GM19238 (cell line): ENCODE measurements around the gene DST.
A peak's percentile ranks its signal among the peaks of the same experiment; 100 is the strongest.
"Not testable (repeated sequence)": the region's sequence is repeated elsewhere in the genome, so short reads cannot be mapped to it uniquely, and the experiment has no call there.

Source experiments
- DNase-seq: peaks from one replicate; pipeline ENCODE4 v3.0.0; 2011; ENCODE audit warnings: low spot score; ENCODE audit not compliant: insufficient read length

Gene DST

DNA sequence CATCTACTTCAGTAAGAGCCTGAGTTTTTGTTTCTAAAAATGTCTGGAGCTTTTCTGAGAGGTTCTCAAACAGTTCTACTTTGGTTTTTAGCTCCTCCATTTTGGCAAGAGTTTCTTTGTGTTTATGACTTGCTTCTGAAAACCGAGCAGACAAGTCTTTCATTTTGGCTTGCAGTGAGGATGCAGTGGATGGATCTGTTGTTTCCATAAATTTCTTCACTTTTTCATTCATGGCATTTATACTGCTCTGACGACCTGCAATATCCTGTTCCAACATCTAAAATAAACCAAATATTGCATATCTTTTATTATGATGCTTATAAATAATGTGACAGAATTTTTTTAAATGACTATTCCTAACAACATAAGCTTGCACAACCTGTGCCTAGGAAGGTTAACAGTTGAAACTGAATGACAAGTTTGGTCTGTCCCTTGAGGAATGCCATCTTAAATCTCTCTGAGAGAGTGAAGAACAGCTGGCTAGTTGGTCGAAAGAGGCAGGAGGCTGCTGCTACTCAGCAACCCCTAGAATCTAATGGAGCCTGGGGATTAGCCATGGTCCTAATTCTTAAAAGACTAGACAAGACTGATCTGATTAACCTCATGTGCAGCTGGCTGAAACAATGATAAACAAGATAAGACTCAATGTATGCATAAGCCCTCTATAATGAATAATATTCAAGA lies 69.8 kb downstream of the DST start:
- no peak for DNase-seq

DNA sequence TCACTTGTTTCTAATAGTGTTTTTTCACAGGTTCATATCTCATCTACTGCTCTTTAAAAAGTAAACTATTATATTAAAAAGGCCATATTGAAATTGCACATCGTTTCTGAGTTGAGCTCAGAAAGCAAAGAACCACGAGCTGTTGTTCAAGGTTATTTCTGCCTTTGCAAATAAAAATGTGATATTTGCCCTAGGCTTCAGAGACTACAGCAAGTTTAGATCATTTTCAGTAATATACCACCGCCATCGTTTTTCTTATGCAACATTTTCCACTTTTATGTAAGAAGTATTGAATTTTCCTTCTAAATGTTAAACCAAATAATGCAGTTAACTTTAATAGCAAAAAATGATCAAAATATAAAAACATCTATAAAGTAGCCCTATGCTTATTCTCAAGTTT lies 71.1 kb downstream of the DST start:
- no peak for DNase-seq

DNA sequence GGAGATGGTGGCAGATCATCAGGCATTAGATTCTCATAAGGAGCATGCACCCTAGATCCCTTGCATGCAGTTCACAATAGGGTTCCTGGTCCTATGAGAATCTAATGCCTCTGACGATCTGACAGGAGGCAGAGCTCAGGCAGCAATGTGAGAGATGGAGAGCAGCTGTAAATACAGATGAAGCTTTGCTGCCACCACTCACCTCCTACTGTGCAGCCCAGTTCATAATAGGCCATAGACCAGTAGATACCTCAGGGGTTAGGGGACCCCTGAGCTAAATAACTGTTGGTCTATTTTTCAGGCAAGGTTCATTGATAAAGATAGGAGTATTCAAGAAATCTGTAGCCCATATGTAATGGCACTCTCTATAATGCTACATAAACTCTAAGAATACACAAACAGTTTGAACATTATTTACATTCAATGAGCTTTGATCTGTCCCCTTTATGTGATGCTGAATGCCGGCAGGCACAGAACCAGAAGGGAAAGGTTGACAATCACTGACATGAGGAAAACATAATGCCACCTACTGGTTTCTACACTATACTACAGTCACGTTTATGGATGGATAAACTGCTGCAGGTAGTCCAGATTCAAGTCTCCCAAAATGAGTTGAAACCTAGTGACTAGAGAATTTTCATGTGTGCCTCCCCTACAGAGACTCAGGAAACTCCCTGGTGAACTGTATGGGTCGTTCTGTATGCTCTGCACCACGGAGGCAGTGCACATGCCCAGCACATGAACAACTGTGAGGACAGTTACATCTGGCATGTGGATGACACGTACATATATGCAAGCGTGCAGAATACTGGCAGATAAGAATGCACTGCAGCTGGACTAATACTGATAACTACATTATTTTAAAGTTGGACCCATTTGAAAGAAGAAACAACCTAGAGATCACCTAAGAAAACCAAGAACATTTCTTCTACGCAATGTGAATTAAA lies 72.0 kb downstream of the DST start:
- DNase-seq = peak; percentile 10

DNA sequence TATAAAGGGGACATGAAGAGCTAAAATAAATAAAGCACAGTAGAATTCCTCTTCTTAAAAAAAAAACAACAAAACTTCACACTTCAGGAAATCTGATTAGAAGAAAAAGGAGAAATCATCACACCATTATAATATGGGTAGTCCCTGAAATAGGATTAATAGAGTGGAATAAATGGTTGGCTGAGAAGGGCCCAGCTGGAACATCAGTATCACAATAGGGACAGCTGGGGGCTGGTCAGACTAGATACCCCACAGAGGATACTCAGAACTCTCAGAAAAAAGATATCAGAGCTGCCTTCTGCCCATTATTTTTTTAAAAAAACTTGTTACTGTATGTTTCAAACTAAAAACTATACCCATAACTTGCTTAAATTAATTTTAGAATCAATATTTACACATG lies 75.2 kb downstream of the DST start:
- no peak for DNase-seq

DNA sequence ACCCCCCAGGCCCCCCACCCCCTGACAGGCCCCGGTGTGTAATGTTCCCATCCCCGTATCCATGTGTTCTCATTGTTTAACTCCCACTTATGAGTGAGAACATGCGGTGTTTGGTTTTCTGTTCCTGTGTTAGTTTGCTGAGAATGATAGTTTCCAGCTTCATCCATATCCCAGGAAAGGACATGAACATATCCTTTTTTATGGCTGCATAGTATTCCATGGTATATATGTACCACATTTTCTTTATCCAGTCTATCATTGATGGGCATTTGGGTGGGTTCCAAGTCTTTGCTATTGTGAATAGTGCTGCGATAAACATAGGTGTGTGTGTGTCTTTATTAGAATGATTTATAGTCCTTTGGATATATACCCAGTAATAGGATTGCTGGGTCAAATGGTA lies 80.0 kb downstream of the DST start:
- DNase-seq = not testable (repeated sequence)

DNA sequence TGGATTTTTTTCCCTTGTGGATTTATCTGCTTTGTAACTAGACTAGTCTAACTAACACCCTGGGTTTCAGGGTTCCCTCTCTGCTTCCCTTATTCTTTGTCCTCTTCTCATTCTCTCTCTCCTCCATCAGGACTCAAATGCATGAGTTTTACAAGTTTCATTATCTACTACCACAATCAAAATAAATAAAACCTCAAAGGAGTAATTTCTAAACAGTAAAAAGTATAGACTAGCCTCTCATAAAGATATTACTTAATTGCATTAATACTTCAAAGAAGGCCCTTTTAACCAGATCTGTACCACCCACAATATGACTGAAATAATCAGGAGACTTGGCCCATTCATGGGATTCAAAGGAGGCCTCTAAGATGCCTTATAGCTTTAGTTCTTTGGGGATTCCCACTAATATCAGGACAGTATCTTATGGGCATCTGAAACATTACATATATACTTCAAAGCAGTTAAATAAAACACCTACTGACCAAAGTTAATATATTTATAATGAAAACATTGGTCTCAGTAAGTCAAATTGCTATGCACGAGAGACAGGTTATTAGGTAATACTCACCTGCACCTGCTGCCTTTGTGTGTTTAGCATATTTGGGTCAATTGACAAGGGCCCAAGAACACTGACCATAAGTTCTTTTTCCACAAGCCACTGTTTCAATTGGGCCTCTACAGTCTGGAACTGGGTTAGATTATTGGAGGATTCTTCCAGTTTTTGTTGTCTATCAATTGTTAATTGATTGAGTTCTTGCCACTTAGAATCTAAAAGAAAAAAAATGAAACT lies 85.7 kb downstream of the DST start:
- DNase-seq = no peak

DNA sequence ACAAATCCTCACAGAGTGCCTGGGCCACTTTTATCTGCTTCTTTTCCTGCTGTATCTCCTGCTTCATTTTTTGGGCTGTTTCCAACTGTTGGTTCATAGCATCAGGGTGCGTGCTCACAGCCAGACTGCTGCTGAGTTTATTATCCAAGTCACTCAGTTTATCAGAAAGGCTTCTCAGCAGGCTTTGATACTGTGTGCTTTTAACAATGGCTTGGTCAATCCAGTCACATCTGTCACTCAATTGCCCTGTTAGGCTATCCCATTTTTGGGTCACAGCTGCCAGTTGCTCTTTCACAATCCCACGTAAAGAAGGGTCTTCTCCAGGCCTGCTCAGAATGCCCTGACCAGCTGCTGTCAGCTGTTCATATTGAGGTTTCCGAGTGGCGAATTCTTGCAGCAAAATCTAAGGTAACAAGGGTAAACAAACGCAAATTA lies 87.2 kb downstream of the DST start:
- no peak for DNase-seq

DNA sequence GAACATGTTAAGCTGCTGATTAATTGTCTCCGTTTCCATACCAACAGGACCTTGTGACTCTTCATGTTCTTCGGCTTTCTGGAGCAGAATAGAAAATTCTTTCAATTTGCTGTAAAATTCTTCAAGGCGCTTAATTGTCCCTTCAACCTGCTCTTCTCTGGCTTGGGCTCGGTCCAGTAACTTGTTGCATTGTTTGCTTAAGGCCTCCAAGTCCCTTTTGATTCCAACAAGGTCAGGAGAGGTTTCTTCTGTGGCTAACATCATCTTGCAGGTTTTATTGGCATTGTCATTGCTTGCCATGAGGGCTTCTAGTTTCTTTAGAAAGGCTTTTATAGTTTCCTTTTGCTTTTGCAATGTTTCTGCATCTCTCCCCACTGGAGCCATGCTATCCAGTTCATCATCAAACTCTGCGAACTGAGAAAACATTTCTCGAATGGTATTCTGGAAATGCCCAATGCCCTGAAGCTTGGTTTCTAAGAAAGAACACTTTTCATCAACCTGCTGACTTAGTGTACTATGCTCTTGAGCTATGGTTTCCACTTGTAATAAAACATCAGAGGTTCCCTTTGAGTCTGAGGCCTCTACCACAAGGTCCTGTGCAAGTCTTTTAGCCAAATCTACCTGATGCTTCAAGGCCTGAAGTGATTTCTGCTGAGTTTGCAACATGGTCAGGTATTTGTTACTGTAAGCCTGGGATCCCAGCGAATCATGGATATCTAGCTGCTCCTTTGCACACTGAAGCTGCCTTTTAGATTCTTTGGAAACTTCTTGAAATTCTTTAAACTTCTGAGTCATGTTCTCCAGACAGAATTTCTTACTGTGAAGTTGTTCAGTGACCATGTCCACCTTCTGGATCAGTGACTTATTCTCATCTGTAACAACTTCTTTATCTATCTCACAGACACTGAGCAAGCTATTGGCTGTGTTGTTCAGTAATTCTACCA lies 90.2 kb downstream of the DST start:
- no peak for DNase-seq

DNA sequence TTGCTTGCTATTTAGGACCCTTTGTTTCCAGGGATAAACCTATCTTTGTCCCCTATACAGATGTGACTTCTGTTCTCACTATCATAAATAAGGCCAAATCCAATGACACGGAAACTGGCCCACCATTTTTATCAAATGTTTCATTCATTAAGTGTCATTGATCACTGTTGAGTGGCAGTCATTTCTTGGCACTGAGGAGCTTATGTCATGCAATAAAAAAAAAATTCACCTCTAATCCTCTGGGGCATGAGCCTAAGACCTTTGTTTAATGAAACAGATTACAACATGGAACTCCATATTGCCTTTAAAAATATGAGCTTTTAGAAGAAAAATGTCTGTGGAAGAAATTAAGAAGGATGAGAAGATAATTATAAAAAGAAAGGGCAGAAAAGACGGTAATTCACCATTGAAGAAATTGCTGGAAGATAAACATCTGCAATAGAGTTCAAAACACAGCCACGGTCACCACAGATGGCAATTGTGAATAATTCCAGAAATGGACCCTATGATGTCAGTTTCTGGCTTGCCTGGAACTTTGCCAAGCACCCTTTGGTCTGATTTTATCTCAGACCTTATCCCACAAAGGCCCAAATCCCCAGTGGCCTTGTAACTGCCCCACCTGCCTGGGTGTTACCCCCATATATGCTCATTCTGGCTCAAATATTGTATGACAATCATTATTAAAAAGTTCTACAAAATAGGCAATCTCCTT lies 91.1 kb downstream of the DST start:
- DNase-seq = no peak

DNA sequence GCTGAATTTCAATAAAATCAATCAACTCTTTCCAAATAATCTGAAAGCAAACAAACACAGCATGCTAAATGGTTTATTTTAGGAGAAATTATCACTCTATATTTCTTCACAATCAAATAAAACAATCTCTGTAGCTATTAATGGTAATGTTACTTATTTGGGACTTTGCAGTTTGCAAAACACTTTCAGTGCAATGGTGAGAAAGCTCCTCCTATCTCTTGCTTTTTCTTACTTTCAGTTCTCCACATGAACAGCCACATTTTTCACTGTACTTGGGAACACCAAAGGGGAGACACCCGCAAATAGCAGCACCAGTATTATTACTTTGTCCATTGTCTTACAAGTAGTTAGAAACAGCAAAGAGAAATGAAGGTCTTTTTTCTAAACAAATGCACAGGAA lies 92.4 kb downstream of the DST start:
- DNase-seq = no peak

DNA sequence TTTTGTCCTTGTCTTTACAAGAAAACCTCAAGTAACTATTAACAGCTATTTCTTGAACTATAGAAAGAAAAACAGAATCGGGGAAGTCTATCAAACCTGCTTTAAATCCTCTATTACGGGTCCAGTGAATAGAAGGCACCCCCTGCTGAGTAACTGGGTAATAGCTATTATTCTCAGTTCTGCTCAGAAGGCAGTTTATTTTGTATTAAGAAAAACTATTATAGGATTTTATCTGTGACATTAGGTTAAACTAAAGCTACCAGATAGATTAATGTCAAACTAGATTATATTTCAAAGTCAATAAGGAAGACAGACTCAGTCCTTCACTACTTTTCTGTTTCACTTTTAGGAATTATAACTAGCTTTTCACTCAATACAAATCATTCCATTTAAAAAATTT lies 93.7 kb downstream of the DST start:
- no peak for DNase-seq

DNA sequence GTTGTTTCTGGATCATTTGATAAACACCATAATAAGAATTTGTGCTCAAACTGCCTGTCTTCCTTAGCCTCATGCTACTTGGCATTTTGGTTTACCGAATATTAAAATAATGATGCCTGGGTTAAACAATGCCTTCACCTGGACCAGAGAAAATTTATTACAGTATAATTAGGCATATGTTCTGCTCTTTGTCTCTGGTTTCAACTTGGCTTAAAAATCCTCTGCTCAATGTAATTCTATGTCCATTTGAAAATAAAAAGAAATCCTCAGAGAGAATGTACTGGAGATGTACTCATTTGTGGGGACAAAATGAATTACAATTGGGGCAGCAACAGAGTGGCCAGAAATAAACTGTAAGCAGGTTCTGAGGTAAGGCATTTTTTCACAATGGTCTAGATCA lies 95.0 kb downstream of the DST start:
- no peak for DNase-seq

DNA sequence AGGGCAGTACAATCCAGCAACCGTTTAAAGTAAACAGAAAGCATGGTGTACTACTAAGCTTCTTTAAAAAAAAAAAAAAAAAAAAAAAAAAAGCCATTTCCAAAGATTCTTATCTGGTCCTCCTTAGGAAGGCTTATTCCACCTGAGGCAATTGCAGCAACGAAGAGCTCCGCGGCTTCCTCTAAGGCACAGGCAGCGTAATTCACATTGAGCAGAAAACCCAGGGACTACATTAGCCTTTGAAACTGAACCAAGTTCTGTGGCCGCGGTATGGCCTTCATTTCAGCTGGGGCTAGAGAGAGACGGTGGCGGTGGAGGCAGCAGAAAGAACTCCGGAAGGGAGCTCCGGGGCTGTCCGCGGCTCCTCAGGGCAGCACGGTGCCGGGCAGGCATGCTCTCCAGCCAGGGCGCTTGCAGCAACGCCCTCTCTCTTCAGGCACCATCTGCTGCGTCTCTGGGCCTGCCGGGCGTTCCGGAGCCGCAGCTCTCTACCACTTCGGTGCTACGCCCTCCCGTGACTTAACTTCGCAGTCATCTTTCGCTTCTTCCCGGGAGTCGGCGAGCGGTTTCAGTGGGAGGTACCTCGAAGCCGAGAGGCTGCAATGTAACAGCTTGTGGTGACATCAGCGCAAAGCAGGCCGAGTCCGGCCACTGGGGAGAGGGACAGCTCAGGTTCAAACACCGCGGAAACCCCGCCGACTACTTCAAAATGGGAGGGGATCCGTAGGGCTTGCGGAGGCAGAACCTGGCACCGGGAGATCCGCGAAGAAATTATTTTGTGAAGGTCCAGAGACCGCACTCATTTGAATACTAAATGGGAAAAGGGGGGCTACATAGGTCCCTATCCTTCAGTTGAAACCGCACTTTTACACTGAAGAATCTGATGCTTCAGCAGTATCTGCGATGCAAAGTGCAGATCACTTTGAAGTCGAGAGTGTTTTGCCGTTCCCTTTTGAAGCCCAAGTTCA lies 100.0 kb downstream of the DST start:
- peak; percentile 28 for DNase-seq

DNA sequence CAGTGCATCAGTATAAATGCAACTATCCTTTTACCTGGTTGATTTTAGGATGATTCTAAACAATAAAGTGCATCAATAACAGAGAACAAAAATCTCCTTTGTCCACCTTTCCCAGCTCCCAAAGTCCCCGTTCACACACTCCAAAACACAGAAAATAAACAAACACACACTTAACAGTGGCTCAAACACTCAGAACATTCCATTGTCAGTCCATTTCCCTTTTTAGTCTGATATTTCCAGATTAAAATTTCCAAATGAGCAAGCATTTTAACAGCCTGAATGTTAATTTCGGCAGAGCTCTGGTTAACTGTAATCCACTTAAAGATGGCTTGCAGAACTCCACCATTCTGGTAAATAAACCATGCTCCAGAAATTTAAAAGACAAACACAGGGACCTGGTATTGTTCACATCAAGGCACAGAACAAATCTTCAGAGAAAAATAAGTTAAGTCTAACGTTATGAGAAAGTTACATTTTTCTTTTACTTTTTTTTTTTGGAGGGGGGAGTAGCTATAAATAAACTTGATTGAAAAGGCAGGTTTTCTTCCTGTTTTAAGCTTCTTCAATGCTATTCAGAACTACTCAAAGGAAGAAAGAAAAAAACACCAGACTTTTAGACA lies 100.8 kb downstream of the DST start:
- DNase-seq = no peak

DNA sequence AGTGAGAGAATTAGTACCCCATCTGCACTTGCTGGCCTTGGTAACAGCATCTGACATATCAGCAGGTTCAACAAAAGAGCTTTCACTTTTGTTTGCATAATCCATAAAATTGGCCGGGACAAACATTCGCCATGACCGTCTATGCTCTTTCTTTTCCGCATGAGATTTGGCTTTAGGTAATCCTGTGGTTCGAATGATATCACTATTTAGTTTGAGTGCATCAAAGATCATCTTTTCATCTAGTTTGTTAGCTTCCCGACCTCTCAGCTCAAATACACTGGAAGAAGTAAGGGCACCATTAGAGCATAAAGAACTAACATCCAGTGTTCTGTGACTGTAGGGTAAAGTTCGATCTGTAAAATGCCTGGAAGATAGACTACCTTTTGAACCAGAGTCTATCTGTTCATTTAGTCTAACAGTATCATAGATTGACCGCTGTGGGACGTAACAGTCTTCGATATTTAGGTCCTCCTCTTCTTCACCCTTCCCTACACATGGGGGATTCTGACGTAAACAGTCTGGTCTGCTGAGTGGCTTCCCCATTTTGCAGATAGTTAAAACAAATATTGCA lies 101.6 kb downstream of the DST start:
- no peak for DNase-seq

DNA sequence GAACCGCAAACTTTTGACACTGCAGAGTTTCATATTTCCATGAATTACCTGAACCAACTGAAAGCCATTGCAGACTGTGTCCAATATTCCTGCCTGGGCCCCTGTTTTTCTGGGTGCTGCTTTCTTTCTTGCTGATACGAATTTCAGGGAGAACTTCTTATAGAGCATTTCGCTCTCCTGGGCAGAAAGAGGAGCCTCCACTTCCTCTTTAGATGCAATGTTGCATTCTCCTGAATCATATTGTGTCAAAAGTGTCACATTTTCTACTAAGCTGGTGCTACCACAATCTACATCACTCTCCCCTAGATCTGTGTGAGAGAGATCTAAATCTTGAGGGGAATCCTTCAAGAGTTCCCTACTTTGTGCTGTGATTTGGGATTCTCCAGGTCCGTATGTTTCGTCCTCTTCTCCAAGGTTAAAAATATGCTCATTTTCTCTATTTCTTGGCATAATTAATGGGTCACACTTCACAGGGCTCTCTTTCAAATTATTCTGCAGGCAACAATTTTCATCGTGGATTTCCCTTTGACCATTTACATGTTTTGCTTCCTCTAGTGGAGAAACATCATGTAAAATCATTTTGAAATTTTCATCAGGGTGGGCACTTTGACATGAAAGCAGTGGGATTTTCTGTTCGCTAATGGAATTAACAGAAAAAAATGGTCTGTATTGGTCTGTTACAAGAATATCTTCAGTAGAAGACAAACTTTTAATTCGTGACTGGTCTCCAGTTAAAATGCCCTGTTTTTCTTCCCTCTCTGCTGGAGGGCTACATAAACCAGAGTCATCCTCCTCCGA lies 102.3 kb downstream of the DST start:
- no peak for DNase-seq

DNA sequence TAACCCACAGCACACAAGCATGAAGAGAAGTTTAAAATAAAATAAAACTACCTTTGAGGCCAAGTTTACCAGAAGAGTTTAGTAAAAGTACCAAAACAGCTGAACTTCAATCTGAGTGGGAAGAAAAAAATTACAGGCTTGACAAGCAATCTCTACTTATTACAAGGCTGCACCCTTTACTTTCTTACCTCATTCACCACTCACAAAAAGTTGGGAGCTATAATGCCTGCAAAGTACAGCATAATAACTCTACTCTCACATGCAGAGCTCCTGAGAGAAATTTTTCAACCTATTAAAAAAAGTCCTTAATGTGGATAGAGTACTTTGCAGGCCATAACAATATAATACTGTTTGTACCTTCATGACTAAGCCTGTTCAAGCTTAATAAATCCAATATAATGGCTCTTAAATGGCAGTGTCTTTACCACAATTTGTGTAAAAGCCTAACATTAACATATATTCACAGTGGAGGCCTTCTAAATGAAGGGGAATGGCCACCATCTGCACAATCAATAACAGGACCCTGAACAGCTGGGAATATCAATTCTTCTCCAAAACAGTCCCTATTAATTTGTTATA lies 103.1 kb downstream of the DST start:
- DNase-seq = no peak
